GM12874 (cell line): ENCODE results near the gene DOC2B.
"Not testable (repeated sequence)": the region's sequence is repeated elsewhere in the genome, so short reads cannot be mapped to it uniquely, and the experiment has no call there.

Source experiments
- TF ChIP-seq, protein P1 (sequence below): IDR thresholded peaks from 2 replicates; pipeline ENCODE4 v1.5.1; 2011; ENCODE audit warnings: low read depth, mild to moderate bottlenecking, control low read depth, low read length, moderate library complexity; ENCODE audit not compliant: insufficient read depth

DOC2B gene

GRCh38 chr17:145671-146541, 35.5 kb downstream of the DOC2B start:
- TF ChIP-seq, protein P1, sequence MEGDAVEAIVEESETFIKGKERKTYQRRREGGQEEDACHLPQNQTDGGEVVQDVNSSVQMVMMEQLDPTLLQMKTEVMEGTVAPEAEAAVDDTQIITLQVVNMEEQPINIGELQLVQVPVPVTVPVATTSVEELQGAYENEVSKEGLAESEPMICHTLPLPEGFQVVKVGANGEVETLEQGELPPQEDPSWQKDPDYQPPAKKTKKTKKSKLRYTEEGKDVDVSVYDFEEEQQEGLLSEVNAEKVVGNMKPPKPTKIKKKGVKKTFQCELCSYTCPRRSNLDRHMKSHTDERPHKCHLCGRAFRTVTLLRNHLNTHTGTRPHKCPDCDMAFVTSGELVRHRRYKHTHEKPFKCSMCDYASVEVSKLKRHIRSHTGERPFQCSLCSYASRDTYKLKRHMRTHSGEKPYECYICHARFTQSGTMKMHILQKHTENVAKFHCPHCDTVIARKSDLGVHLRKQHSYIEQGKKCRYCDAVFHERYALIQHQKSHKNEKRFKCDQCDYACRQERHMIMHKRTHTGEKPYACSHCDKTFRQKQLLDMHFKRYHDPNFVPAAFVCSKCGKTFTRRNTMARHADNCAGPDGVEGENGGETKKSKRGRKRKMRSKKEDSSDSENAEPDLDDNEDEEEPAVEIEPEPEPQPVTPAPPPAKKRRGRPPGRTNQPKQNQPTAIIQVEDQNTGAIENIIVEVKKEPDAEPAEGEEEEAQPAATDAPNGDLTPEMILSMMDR = no peak

DNA sequence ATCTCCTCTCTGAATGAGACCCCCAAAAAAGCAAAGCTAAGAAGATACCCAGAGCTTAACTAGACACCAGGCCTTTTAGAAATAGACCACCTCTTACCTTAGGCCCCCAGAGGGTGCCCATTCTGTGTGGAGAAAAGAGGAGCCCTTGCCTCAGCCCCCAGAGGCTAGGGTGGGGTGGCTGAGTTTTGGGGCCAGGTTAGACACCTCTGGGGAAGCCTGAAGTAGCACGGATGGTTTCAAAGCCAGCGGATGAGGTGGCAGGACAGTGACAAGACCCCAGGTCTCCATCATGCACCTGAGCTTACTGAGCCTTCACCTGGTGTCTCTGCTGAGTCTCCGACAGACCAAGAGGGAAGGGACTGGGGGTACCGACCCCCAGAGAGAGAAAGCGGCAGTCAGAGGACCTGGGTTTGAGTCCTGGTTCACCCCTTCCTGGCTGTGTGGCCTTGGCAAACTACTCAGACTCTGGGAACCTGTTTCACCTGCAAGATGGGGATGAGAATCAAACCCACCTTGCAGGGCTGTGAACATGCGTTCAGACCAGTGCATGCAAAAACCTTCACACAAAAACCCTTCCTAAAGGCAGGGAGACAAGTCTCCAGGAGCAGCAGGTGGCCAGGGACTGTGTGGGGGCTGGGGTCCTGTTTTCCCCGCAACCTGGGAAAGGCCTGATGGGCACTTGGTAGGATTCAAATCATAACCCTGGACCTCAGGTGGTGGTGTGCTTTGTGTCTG, 36.3 kb downstream of the DOC2B start:
- TF ChIP-seq, protein P1 = no peak

DNA sequence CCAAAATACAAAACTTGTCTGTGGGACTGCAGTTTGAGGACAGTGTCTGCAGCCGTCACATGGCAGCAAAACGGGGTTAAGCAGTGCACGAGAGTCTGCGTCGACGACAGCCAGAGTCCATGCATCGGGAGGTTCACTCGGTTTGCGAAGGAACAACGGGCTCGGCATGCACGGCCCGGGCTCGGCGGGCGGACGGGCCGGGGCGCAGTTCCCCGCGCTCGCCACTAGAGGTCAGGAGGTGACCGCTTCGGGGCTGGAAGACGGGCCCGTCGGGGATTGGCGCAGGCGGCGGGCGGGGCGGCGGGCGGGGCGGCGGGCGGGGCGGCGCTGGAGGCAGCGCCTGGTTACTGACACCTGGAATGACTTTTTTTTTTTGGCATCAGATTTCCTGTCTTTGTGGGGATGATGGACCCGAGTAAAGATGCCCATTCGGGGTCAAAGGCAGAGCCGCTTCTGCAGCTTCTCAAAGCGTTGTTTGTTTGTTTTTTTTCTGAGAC, 37.6 kb downstream of the DOC2B start:
- TF ChIP-seq, protein P1 = peak; percentile 91

GRCh38 chr17:142876-143784, 38.3 kb downstream of the DOC2B start:
- TF ChIP-seq, protein P1 = no peak

GRCh38 chr17:142102-142661, 39.3 kb downstream of the DOC2B start:
- TF ChIP-seq, protein P1 = no peak

- TF ChIP-seq, protein P1 = not testable (repeated sequence)
Measured at GRCh38 chr17:137166-137807, 44.2 kb downstream of the DOC2B start, which contains the start of gene SCGB1C2. TSS of gene SCGB1C2 (plus strand) at chr17:137569. CDS start at chr17:137591, 22 bp downstream.
